ENCODE data around the gene PADI1. TPM values are rescaled to one million over a fixed set of nuclear protein-coding genes. Genes with fewer than 3 reads are reported as not detected.

Gene PADI1
- total RNA-seq, 4 donors from 2014 or later: 3.2 to 24.2 (median 6.6) TPM

GRCh38 chr1:17274186-17275170 is 69.5 kb downstream of the PADI1 start:
- H3K4me3 ChIP-seq (ENCODE audit: low read depth, poor library complexity, severe bottlenecking): no peak overlapping the region
- intact Hi-C loops (cut with DNase I; ENCODE audit: low total_unique reads): no loop called here
- TF ChIP-seq POLR2A (IDR thresholded peaks at IDR 0.05): no peak
- TF ChIP-seq CTCF (IDR thresholded peaks at IDR 0.05): no peak
- no peak for DNase-seq (ENCODE audit: low spot score in 2 of 2)
- WGBS, 2 donors: 70 to 76% methylated on average over 15 of the region's 15 CpGs

- intact Hi-C loops (cut with DNase I; ENCODE audit: low total_unique reads): no loop called here
- TF ChIP-seq POLR2A (IDR thresholded peaks at IDR 0.05) (no peak), CTCF (IDR thresholded peaks at IDR 0.05) (no peak)
- no peak for DNase-seq (ENCODE audit: low spot score in 2 of 2)
- WGBS, 2 donors: 30 to 37% methylated on average over 11 of the region's 11 CpGs
- H3K4me3 ChIP-seq (ENCODE audit: low read depth, poor library complexity, severe bottlenecking): no peak overlapping the region
Measured at GRCh38 chr1:17276568-17276967, 71.6 kb downstream of the PADI1 start.

DNA sequence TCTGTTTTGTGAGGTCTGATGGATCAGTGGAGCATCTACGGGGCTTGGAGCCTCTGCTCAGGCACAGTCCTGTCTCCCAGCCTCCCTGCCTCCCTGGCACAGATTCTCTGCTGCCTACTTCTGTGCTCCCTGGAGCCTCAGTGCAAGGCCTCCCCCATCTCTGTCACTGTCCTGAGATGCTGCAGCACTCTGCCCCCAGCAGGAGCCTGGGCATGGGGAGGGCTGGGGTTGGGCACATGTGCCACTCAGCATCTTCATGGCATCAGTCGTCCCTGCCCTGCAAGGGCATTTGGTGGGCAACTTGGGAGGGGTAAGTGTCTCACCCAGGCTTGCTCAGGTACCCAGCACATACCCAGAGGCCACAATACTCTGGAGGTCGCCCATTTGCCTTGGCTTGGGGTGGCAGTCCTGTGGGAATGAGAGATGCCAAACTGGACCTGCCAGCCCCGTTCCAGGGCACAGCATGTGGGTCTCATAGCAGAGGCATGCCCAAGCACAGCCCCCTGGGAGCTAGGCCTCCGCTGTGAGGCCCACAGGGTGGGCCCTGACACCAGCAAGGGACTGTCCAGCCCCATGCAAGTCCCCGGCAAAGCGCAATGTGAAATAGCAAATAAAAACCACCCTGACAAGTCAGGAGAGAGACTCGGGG is 72.7 kb downstream of the PADI1 start:
- intact Hi-C loops (cut with DNase I; ENCODE audit: low total_unique reads): no loop called here
- H3K4me3 ChIP-seq (ENCODE audit: low read depth, poor library complexity, severe bottlenecking): no peak overlapping the region
- TF ChIP-seq POLR2A (IDR thresholded peaks at IDR 0.05) (no peak), CTCF (IDR thresholded peaks at IDR 0.05) (no peak)
- WGBS, 2 donors: 79 to 85% methylated on average over 7 to 8 of the region's 8 CpGs
- DNase-seq (ENCODE audit: low spot score in 2 of 2): no peak

- no peak for DNase-seq (ENCODE audit: low spot score in 2 of 2)
- 76 to 79% methylated on average over 14 of the region's 14 CpGs for WGBS, 2 donors
- no peak overlapping the region for H3K4me3 ChIP-seq (ENCODE audit: low read depth, poor library complexity, severe bottlenecking)
- intact Hi-C loops (cut with DNase I; ENCODE audit: low total_unique reads): no loop called here
- TF ChIP-seq CTCF (IDR thresholded peaks at IDR 0.05) (no peak), POLR2A (IDR thresholded peaks at IDR 0.05) (no peak)
Measured at GRCh38 chr1:17278996-17279830, 74.3 kb downstream of the PADI1 start.

DNA sequence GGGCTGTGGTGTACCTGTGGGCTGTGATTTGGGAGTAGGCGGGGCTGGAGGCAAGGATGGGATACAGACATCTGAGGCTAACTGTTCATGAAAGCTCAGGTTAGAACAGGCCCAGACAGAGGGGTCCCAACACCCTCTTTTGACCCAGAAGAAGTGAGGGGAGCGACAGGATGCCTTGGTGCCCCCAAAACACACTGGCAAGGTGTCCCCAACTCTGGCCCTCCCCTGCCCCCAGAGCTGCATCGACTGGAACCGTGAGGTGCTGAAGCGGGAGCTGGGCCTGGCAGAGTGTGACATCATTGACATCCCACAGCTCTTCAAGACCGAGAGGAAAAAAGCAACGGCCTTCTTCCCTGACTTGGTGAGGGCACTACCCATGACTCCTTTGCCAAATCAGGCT is 75.5 kb downstream of the PADI1 start:
- H3K4me3 ChIP-seq (ENCODE audit: low read depth, poor library complexity, severe bottlenecking): no peak overlapping the region
- intact Hi-C loops (cut with DNase I; ENCODE audit: low total_unique reads): no loop called here
- DNase-seq (ENCODE audit: low spot score in 2 of 2): no peak
- WGBS, 2 donors: 80 to 87% methylated on average over 7 of the region's 7 CpGs
- TF ChIP-seq POLR2A (IDR thresholded peaks at IDR 0.05): no peak
- TF ChIP-seq CTCF (IDR thresholded peaks at IDR 0.05): no peak
